GM12874 (cell line): ENCODE results near the gene SFI1.

Experiments
- CTCF ChIP-seq: IDR thresholded peaks from 2 replicates; pipeline ENCODE4 v1.5.1; 2011; ENCODE audit warnings: low read depth, mild to moderate bottlenecking, control low read depth, low read length, moderate library complexity; ENCODE audit not compliant: insufficient read depth

The SFI1 gene

GRCh38 chr22:31567702-31568101 is 71.4 kb downstream of the SFI1 start:
- no peak for TF ChIP-seq CTCF

GRCh38 chr22:31569126-31569525 is 72.8 kb downstream of the SFI1 start:
- TF ChIP-seq CTCF = no peak

- TF ChIP-seq CTCF = no peak
Observed at GRCh38 chr22:31572939-31573338, 76.6 kb downstream of the SFI1 start.

- TF ChIP-seq CTCF = no peak
Observed at GRCh38 chr22:31574055-31574670, 77.8 kb downstream of the SFI1 start.

GRCh38 chr22:31575190-31575589 is 78.9 kb downstream of the SFI1 start:
- TF ChIP-seq CTCF = no peak

GRCh38 chr22:31577711-31578110 is 81.4 kb downstream of the SFI1 start:
- no peak for TF ChIP-seq CTCF

- no peak for TF ChIP-seq CTCF
Observed at GRCh38 chr22:31578171-31578570, 81.8 kb downstream of the SFI1 start.
